ENCODE results near the gene BAZ1B. TPM values are rescaled to one million over a fixed set of nuclear protein-coding genes. Genes with fewer than 3 reads are reported as not detected.

BAZ1B gene
- total RNA-seq, 1 donor from 2014 or later, result 108 TPM

DNA sequence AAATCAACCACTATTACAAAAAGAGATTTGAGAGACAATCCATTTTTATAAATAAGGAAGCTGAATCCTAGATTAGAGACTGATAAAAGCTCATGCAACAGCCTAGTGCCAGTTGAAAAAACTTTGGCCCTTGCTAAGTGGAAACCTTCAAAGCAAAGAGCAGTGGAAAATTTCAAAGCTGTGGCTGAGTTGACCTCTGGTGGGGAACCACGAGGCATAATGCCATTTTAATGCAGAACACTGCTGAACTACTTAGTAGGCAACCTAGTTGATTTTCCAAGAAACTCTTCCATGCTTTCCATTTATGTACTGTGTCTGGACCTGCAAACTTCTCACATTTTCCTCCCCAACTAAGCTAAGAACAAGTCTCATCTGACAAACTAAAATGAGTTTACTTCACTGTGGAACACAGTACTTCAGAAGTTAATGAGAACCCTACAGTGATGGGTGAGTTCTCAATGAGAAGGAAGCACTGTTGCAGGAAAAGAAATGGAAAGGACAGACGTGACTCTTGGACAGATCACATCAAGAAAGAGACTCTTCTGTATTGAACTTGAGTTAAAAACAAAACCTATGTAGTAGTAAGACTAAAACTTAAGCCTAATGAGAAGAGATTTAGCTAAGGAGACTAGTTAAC is 69.0 kb downstream of the BAZ1B start:
- H3K27me3 Mint-ChIP-seq (ENCODE audit: unreplicated experiment), result no peaks in the 10 kb centered on the region
- DNase-seq, result no peak
- no peak overlapping the region for H3K27ac Mint-ChIP-seq (ENCODE audit: unreplicated experiment)
- H3K4me3 Mint-ChIP-seq (ENCODE audit: unreplicated experiment), result no peak overlapping the region
- H3K9me3 Mint-ChIP-seq (ENCODE audit: unreplicated experiment), result no peaks in the 10 kb centered on the region
- peaks cover 3% of the 10 kb centered on the region for H3K36me3 Mint-ChIP-seq (ENCODE audit: unreplicated experiment)
- TF ChIP-seq, protein P1, sequence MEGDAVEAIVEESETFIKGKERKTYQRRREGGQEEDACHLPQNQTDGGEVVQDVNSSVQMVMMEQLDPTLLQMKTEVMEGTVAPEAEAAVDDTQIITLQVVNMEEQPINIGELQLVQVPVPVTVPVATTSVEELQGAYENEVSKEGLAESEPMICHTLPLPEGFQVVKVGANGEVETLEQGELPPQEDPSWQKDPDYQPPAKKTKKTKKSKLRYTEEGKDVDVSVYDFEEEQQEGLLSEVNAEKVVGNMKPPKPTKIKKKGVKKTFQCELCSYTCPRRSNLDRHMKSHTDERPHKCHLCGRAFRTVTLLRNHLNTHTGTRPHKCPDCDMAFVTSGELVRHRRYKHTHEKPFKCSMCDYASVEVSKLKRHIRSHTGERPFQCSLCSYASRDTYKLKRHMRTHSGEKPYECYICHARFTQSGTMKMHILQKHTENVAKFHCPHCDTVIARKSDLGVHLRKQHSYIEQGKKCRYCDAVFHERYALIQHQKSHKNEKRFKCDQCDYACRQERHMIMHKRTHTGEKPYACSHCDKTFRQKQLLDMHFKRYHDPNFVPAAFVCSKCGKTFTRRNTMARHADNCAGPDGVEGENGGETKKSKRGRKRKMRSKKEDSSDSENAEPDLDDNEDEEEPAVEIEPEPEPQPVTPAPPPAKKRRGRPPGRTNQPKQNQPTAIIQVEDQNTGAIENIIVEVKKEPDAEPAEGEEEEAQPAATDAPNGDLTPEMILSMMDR (IDR thresholded peaks at IDR 0.05; ENCODE audit: partially characterized antibody, unreplicated experiment), result no peak
- no peaks in the 10 kb centered on the region for H3K4me1 Mint-ChIP-seq (ENCODE audit: low read depth, unreplicated experiment)

DNA sequence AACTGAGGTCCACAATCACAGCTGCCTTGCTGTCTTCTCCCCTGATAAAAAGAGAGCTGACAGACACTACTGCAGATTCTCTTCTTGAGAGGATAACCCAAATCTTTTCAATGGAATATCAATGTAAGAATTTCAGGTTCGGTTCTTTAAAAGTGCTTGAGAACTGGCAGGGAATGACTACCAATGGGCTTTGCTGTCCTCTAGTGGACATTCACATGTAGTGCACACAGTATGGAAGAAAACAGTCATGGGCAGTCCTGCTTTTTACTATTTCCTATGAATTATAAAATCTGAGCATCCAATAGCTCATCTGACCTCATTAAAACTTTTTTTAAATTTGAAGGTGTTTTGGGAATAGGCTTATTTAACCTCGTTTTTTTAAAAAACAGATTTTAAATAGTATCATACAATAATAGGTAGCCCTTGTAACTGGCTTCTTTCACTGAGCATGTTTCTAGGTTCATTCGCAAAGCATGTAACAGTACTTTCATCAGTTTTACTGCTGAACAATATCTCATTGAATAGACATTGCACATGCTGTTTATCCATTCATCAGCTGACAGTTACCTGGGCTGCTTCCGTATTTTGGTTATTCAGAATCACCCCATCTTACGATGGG is 70.2 kb downstream of the BAZ1B start:
- TF ChIP-seq, protein P1 (IDR thresholded peaks at IDR 0.05; ENCODE audit: partially characterized antibody, unreplicated experiment), result peak; percentile 98
- no peak for DNase-seq
- Mint-ChIP-seq H3K9me3 (ENCODE audit: unreplicated experiment) (no peaks in the 10 kb centered on the region), H3K27ac (ENCODE audit: unreplicated experiment) (no peak overlapping the region), H3K27me3 (ENCODE audit: unreplicated experiment) (peaks cover 2% of the 10 kb centered on the region), H3K36me3 (ENCODE audit: unreplicated experiment) (no peaks in the 10 kb centered on the region), H3K4me3 (ENCODE audit: unreplicated experiment) (no peak overlapping the region), H3K4me1 (ENCODE audit: low read depth, unreplicated experiment) (no peaks in the 10 kb centered on the region)

DNA sequence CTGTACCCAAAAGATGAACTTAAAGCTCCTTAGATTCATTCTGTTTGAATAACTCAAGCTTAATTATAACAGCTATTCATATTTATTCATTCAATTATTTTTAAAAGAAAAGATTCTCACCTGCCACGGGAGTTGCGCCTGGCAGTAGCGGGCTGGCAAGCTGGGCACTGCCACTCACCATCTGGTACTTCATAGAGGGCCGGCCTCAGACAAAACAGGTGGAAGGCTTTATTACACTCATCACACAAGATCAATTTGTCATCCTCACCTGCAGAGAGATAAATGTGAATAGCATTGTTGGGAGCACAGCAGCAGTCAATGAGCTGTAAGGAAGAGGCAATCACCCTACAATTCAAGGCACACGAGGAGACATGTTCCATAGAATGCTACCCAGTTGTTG is 72.7 kb downstream of the BAZ1B start:
- no peaks in the 10 kb centered on the region for H3K4me1 Mint-ChIP-seq (ENCODE audit: low read depth, unreplicated experiment)
- DNase-seq, result no peak
- H3K27ac Mint-ChIP-seq (ENCODE audit: unreplicated experiment), result no peak overlapping the region
- TF ChIP-seq, protein P1 (IDR thresholded peaks at IDR 0.05; ENCODE audit: partially characterized antibody, unreplicated experiment), result no peak
- peaks cover 5% of the 10 kb centered on the region for H3K9me3 Mint-ChIP-seq (ENCODE audit: unreplicated experiment)
- H3K36me3 Mint-ChIP-seq (ENCODE audit: unreplicated experiment), result no peaks in the 10 kb centered on the region
- H3K27me3 Mint-ChIP-seq (ENCODE audit: unreplicated experiment), result peaks cover 3% of the 10 kb centered on the region
- H3K4me3 Mint-ChIP-seq (ENCODE audit: unreplicated experiment), result no peak overlapping the region

DNA sequence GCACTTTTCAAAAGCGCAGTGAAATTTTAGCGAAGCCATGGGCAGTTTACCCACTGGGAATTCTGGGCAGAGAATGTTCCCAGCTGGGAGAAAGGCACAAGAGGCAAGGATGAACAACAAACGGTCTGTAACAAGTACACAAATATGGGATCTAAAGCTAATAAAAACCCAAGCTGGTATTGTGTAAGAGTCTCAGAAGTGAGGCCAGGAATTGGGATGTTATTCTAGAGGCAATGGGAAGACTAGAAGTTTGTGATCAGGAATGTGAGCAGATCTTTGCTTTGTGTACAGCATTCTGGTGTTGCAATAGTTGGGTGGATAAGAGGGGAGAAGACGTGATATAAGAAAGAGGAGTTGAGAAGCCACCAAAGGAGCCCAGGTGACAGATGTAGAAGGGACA is 73.5 kb downstream of the BAZ1B start:
- H3K27ac Mint-ChIP-seq (ENCODE audit: unreplicated experiment), result no peak overlapping the region
- H3K9me3 Mint-ChIP-seq (ENCODE audit: unreplicated experiment), result peaks cover 5% of the 10 kb centered on the region
- no peaks in the 10 kb centered on the region for H3K4me1 Mint-ChIP-seq (ENCODE audit: low read depth, unreplicated experiment)
- peaks cover 3% of the 10 kb centered on the region for H3K27me3 Mint-ChIP-seq (ENCODE audit: unreplicated experiment)
- no peaks in the 10 kb centered on the region for H3K36me3 Mint-ChIP-seq (ENCODE audit: unreplicated experiment)
- TF ChIP-seq, protein P1 (IDR thresholded peaks at IDR 0.05; ENCODE audit: partially characterized antibody, unreplicated experiment), result no peak
- no peak for DNase-seq
- no peak overlapping the region for H3K4me3 Mint-ChIP-seq (ENCODE audit: unreplicated experiment)

DNA sequence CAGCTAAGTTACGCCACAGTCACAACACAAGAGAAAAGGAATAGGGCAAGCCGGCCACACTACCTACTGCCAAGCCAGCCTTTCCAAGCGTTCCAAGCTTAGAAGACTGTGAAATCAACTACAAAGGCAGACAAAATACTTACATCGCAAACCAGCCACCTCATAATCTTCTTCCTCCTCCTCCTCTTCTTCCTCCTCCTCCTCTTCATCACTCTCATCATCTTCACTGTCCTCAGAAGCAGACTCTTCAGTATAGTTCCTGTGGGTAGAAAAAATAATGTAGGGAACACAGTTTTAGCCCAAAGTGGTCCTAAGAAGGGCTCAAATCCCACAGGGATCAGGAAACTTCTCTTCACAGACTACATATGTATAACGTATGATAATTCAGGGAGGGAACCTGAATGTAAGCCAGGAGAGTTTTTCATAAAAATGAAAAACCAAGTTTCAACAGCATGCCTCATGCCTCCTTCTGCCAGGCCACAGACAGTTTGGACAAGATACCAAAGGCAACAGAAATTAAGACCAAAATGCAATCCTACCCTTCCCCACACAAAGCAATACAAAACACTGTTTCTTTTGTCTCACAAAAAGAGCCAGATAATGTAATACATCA is 74.9 kb downstream of the BAZ1B start:
- Mint-ChIP-seq H3K4me1 (ENCODE audit: low read depth, unreplicated experiment) (no peaks in the 10 kb centered on the region), H3K36me3 (ENCODE audit: unreplicated experiment) (peaks cover 5% of the 10 kb centered on the region), H3K9me3 (ENCODE audit: unreplicated experiment) (peaks cover 5% of the 10 kb centered on the region), H3K27ac (ENCODE audit: unreplicated experiment) (no peak overlapping the region), H3K27me3 (ENCODE audit: unreplicated experiment) (peaks cover 3% of the 10 kb centered on the region), H3K4me3 (ENCODE audit: unreplicated experiment) (no peak overlapping the region)
- TF ChIP-seq, protein P1 (IDR thresholded peaks at IDR 0.05; ENCODE audit: partially characterized antibody, unreplicated experiment), result no peak
- DNase-seq, result no peak
